Measurements from ENCODE around the gene GMPPA.

DNA sequence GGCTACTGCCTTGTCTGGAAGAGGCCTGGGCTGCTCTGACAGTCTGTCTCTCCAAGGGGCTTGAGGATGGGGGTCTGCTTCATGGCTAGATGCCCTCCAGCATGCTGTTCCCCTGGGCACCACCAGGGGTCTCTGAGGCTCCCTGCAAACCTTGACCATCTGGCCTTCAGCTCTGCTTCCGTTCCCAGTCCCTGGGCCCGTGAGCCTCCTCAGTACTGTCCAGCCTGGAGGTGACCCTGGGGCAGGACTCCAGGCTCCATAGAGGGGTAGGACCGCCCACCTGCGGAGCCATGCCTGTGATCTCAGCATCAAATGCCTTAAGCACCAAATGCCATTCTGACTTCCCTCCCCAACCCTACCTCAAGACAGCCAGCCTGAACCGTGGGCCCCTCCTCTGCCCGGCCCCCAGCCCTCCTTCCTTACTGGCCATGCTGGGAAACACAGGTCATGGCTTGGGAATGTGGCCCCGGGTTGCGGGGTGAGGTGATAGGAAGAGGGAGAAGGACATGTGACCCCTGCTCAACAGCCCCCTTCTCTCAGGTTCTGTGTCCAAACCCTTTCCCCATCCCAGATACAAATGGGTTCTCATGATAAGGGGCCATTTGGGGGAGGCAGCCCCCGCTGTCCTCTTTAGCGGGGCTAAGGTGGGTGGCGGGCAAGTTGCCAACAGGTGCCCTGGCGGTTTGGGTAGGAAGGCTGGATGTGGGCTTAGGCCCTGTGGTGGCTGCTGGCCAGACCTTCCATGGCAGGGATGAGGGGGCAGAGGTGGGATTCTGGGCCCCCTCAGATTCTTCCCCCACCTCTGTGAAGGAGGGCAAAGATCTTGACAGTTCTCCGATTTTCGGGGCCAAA, 39.0 kb upstream of the GMPPA start:
- TF ChIP-seq ZNF274 (IDR thresholded peaks at IDR 0.05; ENCODE audit: low read depth, low read length) (no peak), YY1 (IDR thresholded peaks at IDR 0.05; ENCODE audit: insufficient read depth, insufficient read length) (no peak)
